CD4-positive, alpha-beta T cell (primary cell): ENCODE results near the gene HDLBP. TPM values are rescaled to one million over a fixed set of nuclear protein-coding genes. Genes with fewer than 3 reads are reported as not detected.

Source experiments
- ATAC-seq: fragments of 200-7000 bp; cut with Tn5 transposase; one replicate; pipeline ENCODE4 v1.10.0; 2022; ENCODE audit warnings: mild to moderate bottlenecking; ENCODE audit not compliant: poor library complexity
- CTCF ChIA-PET: fragments of 350-600 bp; sonication (Branson Sonifier 250); formaldehyde crosslinking; loops from one replicate; lab custom pipeline; 2021; ENCODE audit warnings: antibody characterized with exemption, inconsistent platforms; lab: Charles Lee
- POLR2A ChIA-PET: fragments of 350-600 bp; sonication (Branson Sonifier 250); formaldehyde crosslinking; loops from one replicate; lab custom pipeline; 2021; ENCODE audit warnings: antibody characterized with exemption, inconsistent platforms; lab: Charles Lee
- DNase-seq, 14 experiments: peaks; one replicate each; pipeline ENCODE4 v3.0.0-alpha.2; 2013 to 2020; ENCODE audit warnings: mixed read lengths in 2 of 14
- H3K27ac ChIP-seq, 2 donors: one replicate each; pipeline versions ENCODE4 v1.5.1 to v1.7.0; 2013; ENCODE audit warnings: low read length in 2 of 2, low read depth in 1 of 2, mild to moderate bottlenecking in 1 of 2
- H3K27me3 ChIP-seq, 2 experiments: 1 replicate in 1 of 2; 2 replicates in 1 of 2; pipeline versions ENCODE4 v1.6.1 to v1.7.0; 2013; ENCODE audit warnings: low read length in 2 of 2, control low read depth in 1 of 2, mild to moderate bottlenecking in 1 of 2, moderate library complexity in 1 of 2; ENCODE audit not compliant: insufficient read depth in 2 of 2, control insufficient read depth in 1 of 2
- H3K36me3 ChIP-seq: one replicate; pipeline ENCODE4 v1.6.1; 2013; ENCODE audit warnings: low read length, control low read depth; ENCODE audit not compliant: insufficient read depth
- H3K4me1 ChIP-seq: one replicate; pipeline ENCODE4 v1.6.1; 2013; ENCODE audit warnings: low read length, control low read depth; ENCODE audit not compliant: insufficient read depth
- H3K4me3 ChIP-seq: one replicate; pipeline ENCODE4 v1.5.1; 2013; ENCODE audit warnings: mild to moderate bottlenecking, low read length, moderate library complexity
- H3K9me3 ChIP-seq, 2 experiments: 1 replicate in 1 of 2; 2 replicates in 1 of 2; pipeline versions ENCODE4 v1.6.1 to v1.7.0; 2013; ENCODE audit warnings: low read length in 2 of 2, mild to moderate bottlenecking in 2 of 2, control low read depth in 1 of 2, moderate library complexity in 1 of 2; ENCODE audit not compliant: control insufficient read depth in 1 of 2, insufficient read depth in 1 of 2
- H3K27ac Mint-ChIP-seq: one replicate; pipeline ENCODE4 v1.8.0; 2020; ENCODE audit warnings: mixed read lengths
- H3K27me3 Mint-ChIP-seq: one replicate; pipeline ENCODE4 v1.8.0; 2021; ENCODE audit warnings: mixed read lengths
- H3K36me3 Mint-ChIP-seq: one replicate; pipeline ENCODE4 v1.8.0; 2021; ENCODE audit warnings: low read depth, mixed read lengths
- H3K4me1 Mint-ChIP-seq: one replicate; pipeline ENCODE4 v1.8.0; 2021; ENCODE audit warnings: low read depth, mixed read lengths
- H3K4me3 Mint-ChIP-seq: one replicate; pipeline ENCODE4 v1.8.0; 2020; ENCODE audit warnings: mild to moderate bottlenecking, mixed read lengths
- H3K9me3 Mint-ChIP-seq: one replicate; pipeline ENCODE4 v1.8.0; 2020; ENCODE audit warnings: mixed read lengths
- intact Hi-C, 2 experiments: fragments of 100-400 bp; cut with DNase I in 1 of 2; cut with micrococcal nuclease in 1 of 2; formaldehyde crosslinking; loops; one replicate each; pipeline versions ENCODE4 v1.15.1 to v1.9.0; 2023 to 2025; cut with DNase I, micrococcal nuclease
- total RNA-seq, 174 experiments: library from RNA in 2 of 174; stranded (reverse) in 2 of 174; gene quantifications; one replicate each; pipeline ENCODE4 v1.2.3 and lab custom pipeline; 2021 to 2026
- TF ChIP-seq, protein P1 (sequence below): fragments of 200-600 bp; IDR thresholded peaks from one replicate; pipeline ENCODE4 v1.8.0; 2022; ENCODE audit warnings: antibody characterized with exemption, mild to moderate bottlenecking

HDLBP gene
- total RNA-seq, 2 experiments from 2014 or later: 82.0 to 97.9 TPM

DNA sequence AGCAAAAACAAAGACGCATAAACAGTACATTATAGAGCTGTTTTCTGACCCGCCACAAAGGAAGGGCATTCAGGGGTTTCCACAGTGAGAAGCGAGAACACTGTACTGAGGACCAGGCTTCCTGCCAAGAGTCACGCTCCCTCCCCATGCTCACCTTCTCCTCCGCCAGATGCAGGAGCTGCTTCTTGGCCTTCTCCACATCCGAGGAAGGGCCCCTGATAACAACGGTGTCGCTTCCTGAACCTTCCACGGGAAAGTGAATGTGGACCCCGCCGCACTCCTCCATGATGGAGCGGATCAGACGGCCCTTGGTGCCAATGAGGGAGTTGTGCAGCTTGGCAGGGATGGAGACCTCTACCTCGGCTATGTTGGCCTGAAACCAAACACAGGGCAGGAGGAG is 73.2 kb downstream of the HDLBP start:
- H3K27ac ChIP-seq: no peak overlapping the region
- Mint-ChIP-seq H3K27me3 (no peaks in the 10 kb centered on the region), H3K9me3 (no peaks in the 10 kb centered on the region), H3K4me3 (no peak overlapping the region), H3K4me1 (no peaks in the 10 kb centered on the region), H3K27ac (no peak overlapping the region), H3K36me3 (peaks cover 96% of the 10 kb centered on the region)
- no peak for ATAC-seq
- ChIA-PET POLR2A (no interaction called here), CTCF (no interaction called here)
- TF ChIP-seq, protein P1, sequence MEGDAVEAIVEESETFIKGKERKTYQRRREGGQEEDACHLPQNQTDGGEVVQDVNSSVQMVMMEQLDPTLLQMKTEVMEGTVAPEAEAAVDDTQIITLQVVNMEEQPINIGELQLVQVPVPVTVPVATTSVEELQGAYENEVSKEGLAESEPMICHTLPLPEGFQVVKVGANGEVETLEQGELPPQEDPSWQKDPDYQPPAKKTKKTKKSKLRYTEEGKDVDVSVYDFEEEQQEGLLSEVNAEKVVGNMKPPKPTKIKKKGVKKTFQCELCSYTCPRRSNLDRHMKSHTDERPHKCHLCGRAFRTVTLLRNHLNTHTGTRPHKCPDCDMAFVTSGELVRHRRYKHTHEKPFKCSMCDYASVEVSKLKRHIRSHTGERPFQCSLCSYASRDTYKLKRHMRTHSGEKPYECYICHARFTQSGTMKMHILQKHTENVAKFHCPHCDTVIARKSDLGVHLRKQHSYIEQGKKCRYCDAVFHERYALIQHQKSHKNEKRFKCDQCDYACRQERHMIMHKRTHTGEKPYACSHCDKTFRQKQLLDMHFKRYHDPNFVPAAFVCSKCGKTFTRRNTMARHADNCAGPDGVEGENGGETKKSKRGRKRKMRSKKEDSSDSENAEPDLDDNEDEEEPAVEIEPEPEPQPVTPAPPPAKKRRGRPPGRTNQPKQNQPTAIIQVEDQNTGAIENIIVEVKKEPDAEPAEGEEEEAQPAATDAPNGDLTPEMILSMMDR: no peak
- H3K4me1 ChIP-seq: no peaks in the 10 kb centered on the region
- intact Hi-C loops: no loop called here
- no peaks in the 10 kb centered on the region for H3K27me3 ChIP-seq
- no peaks in the 10 kb centered on the region for H3K9me3 ChIP-seq
- H3K36me3 ChIP-seq: peaks cover 90% of the 10 kb centered on the region
- DNase-seq: peak in 1 of 14 experiments; percentile 7
- no peak overlapping the region for H3K4me3 ChIP-seq

GRCh38 chr2:241241669-241242068 is 73.8 kb downstream of the HDLBP start:
- H3K9me3 ChIP-seq: no peaks in the 10 kb centered on the region
- POLR2A ChIA-PET: no interaction called here
- TF ChIP-seq, protein P1: no peak
- no peak overlapping the region for H3K4me3 Mint-ChIP-seq
- H3K9me3 Mint-ChIP-seq: no peaks in the 10 kb centered on the region
- no peaks in the 10 kb centered on the region for H3K4me1 ChIP-seq
- no peak overlapping the region for H3K4me3 ChIP-seq
- peaks cover 90% of the 10 kb centered on the region for H3K36me3 ChIP-seq
- ATAC-seq (no peak), DNase-seq (no peak)
- no peak overlapping the region for H3K27ac ChIP-seq
- no peaks in the 10 kb centered on the region for H3K27me3 Mint-ChIP-seq
- H3K36me3 Mint-ChIP-seq: peaks cover 96% of the 10 kb centered on the region
- CTCF ChIA-PET: no interaction called here
- no peaks in the 10 kb centered on the region for H3K27me3 ChIP-seq
- intact Hi-C loops: no loop called here
- no peaks in the 10 kb centered on the region for H3K4me1 Mint-ChIP-seq
- no peak overlapping the region for H3K27ac Mint-ChIP-seq

DNA sequence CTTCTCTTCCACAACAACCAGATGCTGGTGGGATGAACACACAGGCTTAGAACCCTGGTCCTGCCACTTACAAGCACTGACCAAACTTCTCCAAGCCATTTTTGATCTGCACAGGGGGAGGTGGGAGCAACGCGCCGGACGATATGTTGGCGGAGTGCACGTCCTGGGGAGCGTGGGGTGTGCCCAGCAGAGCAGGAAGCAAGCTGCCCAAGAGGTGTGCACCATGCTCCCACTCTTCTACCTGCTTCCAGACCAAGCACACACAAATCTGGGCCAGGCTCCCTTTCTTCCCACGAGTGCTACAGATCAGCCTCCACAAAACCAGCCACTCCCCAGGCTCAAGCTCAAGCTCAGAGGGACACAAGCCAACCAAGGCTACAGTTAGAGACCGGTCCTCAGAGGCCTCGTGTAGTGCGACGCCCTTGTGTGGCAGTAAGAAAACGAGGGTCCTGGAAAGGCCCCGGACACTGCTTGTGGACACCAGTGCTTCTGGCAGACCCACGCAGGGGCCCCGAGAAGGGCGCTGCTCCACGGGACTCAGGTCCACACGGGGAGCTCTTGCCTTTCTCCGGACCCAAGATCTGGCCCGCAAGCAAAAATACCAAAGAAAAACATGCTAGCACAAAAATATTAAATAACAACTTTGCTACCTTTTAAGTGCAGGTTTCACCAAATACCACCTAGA is 75.0 kb downstream of the HDLBP start:
- Histone ChIP-seq H3K4me1 (no peaks in the 10 kb centered on the region), H3K9me3 (no peaks in the 10 kb centered on the region), H3K27me3 (no peaks in the 10 kb centered on the region), H3K36me3 (peaks cover 91% of the 10 kb centered on the region), H3K27ac (no peak overlapping the region), H3K4me3 (no peak overlapping the region)
- POLR2A ChIA-PET: no interaction called here
- Mint-ChIP-seq H3K9me3 (no peaks in the 10 kb centered on the region), H3K4me3 (no peak overlapping the region), H3K27ac (no peak overlapping the region), H3K27me3 (no peaks in the 10 kb centered on the region), H3K4me1 (no peaks in the 10 kb centered on the region), H3K36me3 (peaks cover 96% of the 10 kb centered on the region)
- TF ChIP-seq, protein P1: no peak
- intact Hi-C loops: no loop called here
- CTCF ChIA-PET: no interaction called here
- DNase-seq: no peak
- no peak for ATAC-seq
